GM18517 (cell line): ENCODE measurements around the gene RBPJ.

Experiments used
- ATAC-seq: cut with Tn5 transposase; IDR thresholded peaks from one replicate; pipeline ENCODE4 v1.9.1; 2021; ENCODE audit warnings: mild to moderate bottlenecking, moderate library complexity; ENCODE audit not compliant: unreplicated experiment

The RBPJ gene

DNA sequence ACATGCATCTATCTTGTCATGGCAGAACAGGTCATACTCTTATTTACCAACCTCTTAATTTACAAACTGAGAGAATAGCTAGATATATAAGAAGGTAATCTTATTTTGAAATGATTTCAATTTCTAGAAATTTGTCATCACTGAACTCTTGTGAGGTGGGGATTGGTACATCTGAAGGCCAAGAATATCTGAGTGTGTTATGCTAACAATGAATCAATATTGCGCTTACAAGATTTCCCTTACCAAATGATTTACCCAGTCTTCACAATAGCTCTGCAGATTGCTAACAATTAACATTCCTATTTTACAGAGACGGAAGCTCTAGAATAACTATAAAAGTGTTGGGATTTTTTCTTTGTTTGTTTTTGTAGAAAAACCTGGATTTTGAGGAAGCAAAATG is 48.3 kb downstream of the RBPJ start:
- ATAC-seq: no peak

DNA sequence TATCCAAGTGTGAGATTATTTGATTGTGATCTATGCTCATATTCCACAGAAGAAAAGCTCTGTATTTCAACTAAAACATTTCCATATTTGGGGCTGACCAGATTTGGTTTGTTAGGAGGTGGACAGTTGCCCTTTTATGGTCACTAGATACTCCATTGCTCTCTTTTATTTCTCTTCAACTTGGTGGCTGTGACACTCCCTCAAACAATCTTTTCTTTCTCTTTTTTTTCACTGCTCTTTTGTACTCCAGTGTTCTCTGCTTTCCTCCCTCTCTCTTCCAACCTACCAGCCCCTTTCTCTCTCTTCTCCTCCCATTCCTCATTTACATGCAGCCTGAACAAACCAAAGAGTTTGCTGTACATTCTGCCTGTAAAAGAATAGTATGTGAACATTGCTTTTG is 48.8 kb downstream of the RBPJ start:
- ATAC-seq: no peak

DNA sequence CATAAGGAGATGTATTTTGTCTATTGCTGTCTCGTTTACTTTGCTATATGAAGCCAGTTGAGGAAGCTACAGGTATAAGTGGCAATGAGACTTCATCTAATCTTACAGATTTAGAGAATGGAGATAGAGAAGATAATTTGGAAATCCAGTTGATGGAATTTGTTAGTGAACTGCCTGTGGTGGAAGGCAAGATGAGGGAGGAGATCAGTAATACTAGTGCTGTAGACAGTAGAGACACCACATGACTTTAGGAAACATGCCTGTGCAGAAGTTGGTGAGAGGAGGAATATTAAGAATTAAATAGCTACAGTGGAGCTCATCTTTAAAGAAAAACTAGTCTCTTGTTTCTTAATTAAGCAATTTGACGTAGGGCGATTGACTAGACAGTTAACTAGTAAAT is 51.3 kb downstream of the RBPJ start:
- no peak for ATAC-seq

DNA sequence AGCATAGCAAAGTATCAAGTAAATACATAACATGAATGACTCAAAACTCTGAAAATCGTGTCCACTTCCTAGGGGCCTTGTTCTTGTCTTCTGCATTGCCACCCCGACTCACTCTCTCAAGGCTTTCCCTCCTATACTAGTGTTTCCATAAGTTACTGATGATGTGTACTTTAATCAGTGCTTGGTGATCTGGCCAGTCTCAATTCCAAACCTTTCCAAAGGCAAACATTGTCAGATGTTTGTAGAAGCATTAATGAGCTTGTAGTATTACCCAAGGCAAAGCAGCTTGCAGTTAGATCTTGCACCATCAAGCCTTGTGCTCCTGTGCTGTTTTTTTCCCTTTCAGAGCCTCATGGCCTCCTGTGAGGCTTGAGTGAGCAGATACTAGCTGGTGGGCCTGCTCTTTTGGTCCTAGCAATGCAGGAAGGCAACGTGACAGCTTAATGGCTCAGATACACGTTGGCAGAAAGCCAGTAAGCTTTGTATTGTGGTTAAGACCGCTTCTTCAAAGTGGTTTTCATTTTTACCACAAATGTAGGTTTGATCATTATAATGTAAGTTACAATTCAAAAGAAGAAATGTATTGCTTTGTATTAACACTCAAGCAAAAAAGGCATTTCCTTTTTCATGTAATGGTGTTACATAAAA is 51.8 kb downstream of the RBPJ start:
- ATAC-seq: peak; percentile 88

DNA sequence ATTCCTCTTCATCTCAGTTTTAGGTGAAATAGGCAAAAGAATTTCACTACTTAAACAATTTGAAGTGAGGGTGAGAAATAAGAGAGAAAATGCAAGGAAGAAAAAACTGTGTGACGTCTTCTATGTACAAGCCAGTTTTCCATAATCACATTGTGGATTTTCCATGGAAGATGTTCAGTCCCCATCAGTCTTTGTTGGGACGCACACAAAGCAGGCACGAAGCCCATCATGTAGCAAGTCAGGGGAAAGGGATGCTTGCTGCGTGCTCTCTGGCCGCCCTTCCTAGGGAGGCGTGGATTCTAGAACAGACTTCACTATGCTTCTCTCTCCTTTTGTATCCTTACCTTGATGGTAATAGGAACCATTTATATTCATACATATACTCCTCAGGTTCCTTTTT is 54.7 kb downstream of the RBPJ start:
- ATAC-seq: no peak

DNA sequence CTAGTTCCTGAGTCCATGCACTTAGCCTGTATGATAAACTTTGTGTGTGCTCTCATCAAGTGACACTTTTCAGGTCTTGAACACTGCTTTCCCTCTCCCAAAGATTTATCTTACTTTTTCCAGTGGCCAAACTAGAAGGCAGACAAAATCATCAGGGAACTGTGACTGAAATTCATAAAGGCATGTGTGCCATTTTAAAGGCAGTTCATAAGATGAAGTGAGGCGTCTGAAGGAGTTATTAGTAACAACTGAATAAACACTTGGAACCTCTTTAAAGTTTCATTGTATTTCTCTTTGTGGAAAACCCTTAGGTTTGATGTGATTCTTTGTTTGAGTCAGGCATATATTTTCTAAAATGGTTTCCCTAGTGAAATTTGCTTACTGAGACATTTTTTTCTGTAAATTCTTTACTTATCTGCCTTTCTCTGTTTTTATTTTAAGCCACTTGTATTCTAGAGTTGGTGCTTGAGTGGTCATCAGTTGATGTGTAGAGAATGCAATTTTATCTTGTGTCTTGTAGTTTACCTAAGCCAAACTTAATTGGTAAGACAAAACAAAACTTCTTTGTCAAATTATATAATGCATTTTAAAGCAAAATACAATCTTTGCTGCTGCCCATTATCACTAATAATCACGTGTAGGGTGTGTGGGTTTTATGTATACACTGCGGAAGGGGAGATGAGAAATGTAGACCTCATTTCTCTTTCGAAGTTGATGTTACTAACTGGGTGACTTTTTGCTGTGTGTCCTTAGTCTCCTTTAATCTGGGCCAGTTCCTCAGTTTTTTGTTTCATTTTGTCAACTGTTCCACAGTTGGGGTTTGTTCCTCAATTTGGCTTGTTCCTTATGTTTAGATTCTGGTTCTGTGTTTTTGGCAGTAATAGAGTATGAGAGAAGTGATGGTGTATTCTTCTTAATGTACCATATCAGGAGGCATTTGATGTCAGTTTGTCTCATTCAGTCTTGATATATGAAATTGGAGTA is 56.8 kb downstream of the RBPJ start:
- ATAC-seq: no peak

DNA sequence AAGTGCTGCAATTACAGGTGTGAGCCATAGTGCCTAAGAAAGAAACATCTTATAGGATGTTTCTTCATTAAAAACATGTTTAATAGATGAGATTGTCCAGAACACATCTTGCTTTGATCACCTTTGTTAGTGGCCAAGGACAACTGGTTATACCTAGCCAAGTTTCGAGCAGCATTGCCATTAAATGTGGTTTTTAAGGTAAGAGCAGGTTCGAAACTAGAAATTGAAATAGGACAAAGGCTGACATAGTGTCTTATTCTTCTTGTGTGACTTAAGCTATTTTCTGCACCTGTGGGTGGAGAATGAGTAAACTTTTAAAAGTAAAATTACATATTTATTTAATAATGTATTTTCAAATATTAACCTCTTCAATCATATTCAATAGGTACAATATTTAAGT is 59.0 kb downstream of the RBPJ start:
- no peak for ATAC-seq

DNA sequence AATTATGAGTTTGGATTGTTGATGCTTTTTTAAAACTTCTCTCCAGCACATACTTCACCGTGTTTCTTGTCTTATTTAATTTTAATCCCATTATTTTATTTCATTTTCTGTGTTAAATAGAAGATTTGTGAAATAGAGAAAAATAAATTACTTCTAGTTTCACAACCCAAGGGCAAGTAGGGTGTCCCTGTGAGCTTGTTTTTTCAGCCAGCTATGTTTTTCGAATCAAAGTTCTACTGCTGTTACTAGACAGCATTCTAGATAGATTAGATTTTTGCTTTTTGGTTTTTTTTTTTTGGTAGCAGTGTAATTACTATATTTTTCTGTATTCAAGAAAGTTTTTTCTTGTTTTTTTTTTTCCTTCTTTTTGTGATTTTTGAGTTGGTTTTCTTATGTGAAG is 59.9 kb downstream of the RBPJ start:
- no peak for ATAC-seq

DNA sequence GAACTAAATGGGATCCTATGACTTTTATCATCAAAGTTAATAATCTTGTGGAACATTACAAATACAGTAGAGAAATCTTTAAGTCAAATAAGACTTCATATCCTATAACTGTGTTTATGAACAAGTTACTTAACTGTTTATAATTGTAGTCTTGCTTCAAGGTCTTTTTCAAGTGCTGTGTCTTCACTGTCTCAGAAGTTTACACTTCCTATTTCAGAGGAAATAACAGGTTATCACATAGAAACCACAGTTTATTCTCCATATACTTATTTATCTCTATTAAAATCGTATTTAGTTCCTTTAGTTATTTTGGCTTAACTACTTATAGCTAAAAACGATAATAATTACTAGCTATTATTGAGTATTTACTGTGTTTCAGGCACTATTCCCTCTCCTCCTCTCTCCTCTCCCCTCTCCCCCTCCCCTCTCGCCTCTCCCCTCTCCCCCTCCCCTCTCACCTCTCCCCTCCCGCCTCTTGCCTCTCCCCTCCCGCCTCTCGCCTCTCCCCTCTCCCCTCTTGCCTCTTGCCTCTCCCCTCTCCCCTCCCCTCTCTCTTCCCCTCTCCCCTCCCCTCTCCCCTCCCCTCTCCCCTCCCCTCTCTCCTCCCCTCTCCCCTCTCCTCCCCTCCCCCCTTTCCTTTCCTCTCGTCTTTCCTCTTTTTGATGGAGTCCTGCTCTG is 63.7 kb downstream of the RBPJ start:
- no peak for ATAC-seq

DNA sequence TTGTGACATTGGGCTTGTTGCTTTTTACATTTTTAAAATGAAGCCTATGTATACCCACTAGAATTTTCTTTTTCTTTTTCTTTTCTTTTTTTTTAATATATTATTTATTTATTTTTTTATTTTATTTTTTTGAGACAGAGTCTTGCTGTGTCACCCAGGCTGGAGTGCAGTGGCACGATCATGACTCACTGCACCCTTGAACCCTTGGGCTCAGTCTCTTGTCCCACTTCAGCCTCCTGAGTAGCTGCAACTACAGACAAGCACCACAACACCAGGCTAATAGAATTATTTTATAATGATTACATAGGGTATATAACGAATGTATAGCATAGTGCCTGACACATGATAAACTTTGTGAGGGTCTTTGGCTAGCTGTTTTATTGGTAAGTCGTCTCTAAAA is 64.9 kb downstream of the RBPJ start:
- ATAC-seq: no peak

DNA sequence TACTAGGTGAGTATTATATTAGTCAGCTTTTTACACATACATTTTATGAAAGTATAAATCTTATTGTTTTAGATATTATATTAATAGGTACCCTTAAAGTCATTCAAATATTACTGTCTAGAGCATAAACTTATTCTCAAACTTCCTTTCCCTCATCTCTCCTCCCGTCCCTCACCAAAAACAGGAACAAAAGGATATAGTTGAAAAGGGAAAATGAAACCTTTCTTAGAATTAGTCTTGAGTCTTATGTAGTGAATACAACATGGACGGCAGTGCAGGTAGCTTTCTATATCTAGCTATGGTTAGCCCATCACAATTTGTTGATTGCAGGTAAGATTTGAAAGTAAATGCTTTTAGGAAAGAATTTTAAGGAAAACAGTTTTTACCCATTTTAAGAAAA is 65.6 kb downstream of the RBPJ start:
- ATAC-seq: no peak

DNA sequence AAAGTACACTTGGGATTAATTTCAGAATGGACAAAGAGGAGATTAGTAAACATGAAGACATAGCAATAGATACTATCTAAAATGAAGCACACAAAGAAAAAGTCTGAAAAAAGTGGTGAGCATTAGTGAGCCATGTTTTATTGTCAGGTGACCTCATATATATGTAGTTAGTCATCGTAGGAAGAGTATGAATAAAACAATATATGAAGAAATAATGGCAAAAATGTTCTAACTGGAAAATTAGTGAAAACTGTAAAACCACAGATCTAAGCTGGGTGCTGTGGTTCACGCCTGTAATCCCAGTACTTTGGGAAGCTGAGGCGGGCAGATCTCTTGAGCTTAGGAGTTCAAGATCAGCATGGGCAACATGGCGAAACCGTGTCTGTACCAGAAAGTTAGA is 67.9 kb downstream of the RBPJ start:
- no peak for ATAC-seq

DNA sequence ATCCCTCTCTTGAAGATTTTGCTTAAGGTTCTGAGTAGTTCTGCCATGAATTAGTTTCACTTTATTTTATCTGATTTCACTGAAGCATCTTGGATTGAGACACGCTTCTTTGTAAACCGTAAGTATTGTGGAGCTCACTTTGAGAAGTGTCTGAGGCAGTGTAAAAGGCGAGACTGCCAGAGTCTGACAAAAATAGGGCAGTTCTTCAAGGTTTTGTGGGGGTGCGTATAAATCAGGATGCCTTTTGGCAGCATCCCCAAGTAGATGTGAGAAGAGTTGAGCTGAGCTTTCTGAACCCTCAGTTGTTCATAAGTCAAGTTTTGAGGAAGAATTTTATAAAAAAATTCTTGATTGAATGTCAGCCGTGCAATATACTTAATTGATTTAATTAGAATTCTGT is 76.3 kb downstream of the RBPJ start:
- no peak for ATAC-seq

DNA sequence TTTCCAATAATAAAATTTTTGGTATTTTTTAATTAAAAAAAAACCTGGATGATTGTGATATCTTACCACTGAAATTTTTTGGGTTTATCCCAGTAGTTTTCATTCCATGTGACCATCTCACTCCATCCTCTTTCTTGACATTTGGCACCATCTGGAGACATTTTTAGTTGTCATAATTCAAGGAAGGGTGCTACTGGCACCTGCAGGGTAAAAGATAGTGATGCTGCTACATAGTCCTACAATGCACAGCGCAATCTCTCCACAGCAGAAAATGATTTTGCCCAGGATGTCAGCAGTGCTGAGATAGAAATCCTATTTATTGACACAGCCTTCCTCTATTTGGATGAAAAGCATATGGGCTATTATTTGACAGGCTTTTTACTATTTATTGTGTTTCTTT is 79.3 kb downstream of the RBPJ start:
- ATAC-seq: no peak

DNA sequence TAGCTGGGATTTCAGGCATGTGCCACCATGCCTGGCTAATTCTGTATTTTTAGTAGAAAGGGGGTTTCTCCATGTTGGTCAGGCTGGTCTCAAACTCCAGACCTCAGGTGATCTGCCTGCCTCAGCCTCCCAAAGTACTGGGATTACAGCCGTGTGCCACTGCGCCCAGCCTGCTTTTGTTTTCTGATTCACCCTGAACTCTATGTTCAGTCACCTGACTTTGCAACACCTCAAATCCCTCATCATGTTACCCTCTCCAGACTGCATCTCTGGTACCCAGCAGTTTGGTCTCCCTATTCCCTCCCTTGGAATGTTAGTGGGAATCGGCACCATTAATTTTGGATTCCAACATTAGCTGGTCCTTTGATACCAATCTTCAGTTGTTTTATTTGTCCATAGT is 81.2 kb downstream of the RBPJ start:
- peak; percentile 9 for ATAC-seq

DNA sequence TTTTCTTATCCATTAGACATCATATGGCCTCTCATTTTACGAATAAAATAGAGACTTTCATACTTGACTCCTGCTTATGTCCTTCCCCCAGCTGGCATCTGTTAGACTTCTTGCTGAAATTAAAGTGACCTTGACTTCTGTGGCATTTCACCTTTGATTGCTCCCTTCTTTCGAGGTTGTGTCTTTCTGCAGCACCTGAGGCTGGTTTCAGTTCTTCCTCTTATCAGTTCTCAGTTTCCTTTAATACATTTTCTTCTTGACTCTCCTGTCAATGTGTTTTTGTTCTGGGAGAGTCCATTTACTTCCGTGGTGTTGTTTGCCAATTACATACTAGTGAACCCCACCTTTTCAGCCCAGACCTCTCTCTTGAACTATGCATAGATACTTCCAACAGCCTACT is 81.6 kb downstream of the RBPJ start:
- ATAC-seq: peak; percentile 63

DNA sequence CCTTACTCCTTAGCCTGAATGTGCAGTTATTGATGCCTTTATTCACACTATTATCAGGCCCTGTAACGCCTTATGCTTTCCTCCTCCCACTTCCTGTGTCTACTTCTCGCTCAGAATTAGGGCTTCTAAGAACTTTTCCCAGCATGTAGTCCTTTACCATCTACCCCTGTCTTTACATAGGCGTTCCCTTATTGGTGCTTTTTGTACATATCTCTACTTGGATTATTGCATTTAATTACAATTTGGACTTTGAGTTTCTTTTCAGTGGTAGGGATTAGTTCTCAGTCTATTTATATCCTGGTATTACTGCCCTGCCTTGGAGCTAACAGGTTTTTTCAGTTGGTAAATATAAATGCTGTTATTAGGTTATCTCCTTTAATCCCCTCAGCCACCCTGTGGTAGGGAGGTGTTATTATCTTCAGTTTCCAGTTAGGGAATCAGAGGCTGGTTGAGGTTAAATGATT is 84.0 kb downstream of the RBPJ start:
- no peak for ATAC-seq

DNA sequence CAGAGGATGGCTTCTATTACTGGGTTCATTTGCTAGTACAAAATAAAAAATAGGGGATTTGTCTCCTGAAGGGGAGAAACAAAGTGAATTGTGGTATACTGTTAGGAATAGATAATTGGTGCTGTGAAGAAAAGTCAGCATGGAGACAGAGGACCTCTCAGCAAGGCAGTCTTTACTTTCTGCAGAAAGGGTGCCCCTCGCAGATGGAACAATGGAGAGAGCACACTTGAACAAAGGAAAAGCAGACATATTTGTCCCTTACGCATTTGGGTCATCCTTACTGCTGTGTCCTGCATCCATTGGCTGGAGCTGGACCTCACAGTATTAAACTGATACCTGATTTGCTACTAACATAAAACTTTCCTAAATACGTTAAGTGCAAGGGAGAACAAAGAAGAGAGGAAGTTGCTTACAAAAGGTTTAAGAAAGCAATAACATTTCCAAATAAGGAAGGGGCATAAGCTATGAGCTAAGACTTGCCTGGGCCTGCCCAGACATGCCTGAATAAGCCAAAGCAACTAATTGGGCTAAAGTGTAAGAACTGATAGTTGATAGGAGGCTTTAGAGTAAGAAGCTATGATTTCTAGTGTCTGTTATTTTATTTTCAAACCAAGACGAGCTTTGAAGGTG is 85.6 kb downstream of the RBPJ start:
- ATAC-seq: no peak

DNA sequence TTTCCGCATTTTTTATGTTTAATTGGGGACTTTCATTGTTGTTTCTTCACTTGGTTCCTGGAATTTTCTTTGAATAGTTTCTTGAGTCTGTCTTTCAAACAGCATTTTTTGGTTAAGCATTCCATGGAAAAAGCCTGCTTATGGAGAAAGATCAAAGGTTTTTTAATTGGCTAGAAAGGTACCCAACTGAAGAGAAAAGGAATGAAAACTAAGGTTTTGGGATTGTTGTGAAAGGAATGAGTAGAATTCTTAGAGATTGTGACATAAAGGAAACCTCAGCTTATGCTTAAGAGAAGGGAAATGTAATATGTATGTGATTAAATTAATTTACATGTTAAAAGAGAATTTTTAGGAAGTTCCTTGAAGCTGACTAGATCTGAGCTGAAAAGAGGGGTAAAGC is 86.7 kb downstream of the RBPJ start:
- ATAC-seq: no peak

DNA sequence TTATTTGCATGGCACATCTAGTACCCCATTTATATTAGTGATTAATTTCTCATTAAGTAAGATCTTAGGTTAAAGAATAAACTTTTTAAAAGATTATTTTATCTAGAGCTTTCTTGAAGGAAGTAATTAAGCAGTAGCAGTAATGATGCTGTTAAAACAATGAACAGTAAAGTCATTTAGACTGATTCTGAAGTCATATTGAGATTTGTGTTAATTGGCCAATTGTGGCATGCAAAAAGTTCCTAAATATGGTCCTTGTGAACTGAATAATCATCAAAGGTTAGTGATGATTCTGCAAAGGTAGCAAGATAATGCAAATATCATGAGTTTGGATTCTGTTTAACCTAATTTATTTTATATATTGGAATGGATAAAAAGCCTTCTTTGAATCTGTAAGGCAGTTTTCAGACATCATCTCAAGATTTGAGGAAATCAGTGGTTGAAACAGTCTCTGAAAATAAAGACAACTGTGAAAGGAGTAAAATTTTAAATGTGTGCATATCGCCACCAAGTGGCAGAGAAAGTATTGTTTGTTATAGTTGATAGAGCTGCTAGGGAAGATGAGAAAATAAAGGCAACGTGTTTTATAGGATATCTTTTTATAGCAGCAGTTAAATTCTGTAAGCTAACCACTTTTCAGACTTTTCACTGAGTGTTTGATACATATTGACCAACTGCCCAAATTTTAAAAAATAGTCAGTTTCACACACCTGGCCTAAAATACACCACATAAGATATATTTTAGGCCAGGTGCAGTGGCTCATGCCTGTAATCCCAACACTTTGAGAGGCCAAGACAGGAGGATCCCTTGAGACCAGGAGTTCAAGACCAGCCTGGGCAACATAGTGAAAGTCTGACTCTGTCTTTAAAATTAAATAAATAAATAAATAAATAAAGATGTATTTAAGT is 89.8 kb downstream of the RBPJ start:
- peak; percentile 77 for ATAC-seq
